Loucy (cell line): ENCODE results near the gene RNF4.

Experiments used
- CTCF ChIP-seq: fragments of 200-600 bp; sonication (generic); conservative IDR thresholded peaks from 2 replicates; pipeline ENCODE4 v1.5.1; 2014; ENCODE audit warnings: mild to moderate bottlenecking, antibody characterized with exemption, low read length
- EZH2phosphoT487 ChIP-seq: fragments of 200-600 bp; IDR thresholded peaks from 2 replicates; pipeline ENCODE4 v1.6.1; 2018; ENCODE audit warnings: antibody characterized with exemption, mild to moderate bottlenecking, moderate library complexity, borderline replicate concordance

GRCh38 chr4:2560167-2560566 lies 91.3 kb downstream of the RNF4 start:
- TF ChIP-seq CTCF, result no peak
- no peak for TF ChIP-seq EZH2phosphoT487
